B cell (primary cell): Measurements from ENCODE around the gene RPAP2. TPM values are rescaled to one million over a fixed set of nuclear protein-coding genes. Genes with fewer than 3 reads are reported as not detected.
A peak's percentile ranks its signal among the peaks of the same experiment; 100 is the strongest.

Experiments used
- ATAC-seq: fragments of 200-7000 bp; cut with Tn5 transposase; one replicate; pipeline ENCODE4 v1.10.0; 2021; ENCODE audit warnings: low read depth, mild to moderate bottlenecking, moderate number of reproducible peaks, moderate library complexity
- CTCF ChIA-PET: fragments of 350-600 bp; sonication (Branson Sonifier 250); formaldehyde crosslinking; loops from one replicate; lab custom pipeline; 2021; ENCODE audit warnings: antibody characterized with exemption, inconsistent platforms; lab: Charles Lee
- POLR2A ChIA-PET: fragments of 350-600 bp; sonication (Branson Sonifier 250); formaldehyde crosslinking; loops from one replicate; lab custom pipeline; 2021; ENCODE audit warnings: antibody characterized with exemption; lab: Charles Lee
- DNase-seq: peaks from one replicate; pipeline ENCODE4 v3.0.0; 2013
- H2AFZ ChIP-seq: 2 replicates; pipeline ENCODE4 v1.6.1; 2012; ENCODE audit warnings: mild to moderate bottlenecking, low read depth, low read length; ENCODE audit not compliant: insufficient read depth, poor library complexity, severe bottlenecking
- H3K27ac ChIP-seq, 2 donors: 1 replicate in 1 of 2; 2 replicates in 1 of 2; pipeline ENCODE4 v1.5.1; 2012 to 2013; ENCODE audit warnings: low read length in 2 of 2, mild to moderate bottlenecking in 2 of 2, moderate library complexity in 1 of 2
- H3K27me3 ChIP-seq, 4 experiments: fragments of 200-600 bp in 1 of 4; sonication (generic) in 1 of 4; replicated peaks in 1 of 4; 1 replicate in 2 of 4; 2 replicates in 2 of 4; pipeline versions ENCODE4 v1.6.1 to v1.7.0; 2013 to 2016; ENCODE audit warnings: low read length in 3 of 4, mild to moderate bottlenecking in 2 of 4, mixed read lengths in 1 of 4, moderate library complexity in 1 of 4; ENCODE audit not compliant: insufficient read depth in 4 of 4, control insufficient read depth in 3 of 4; ENCODE audit errors: control extremely low read depth in 1 of 4
- H3K36me3 ChIP-seq, 2 experiments: replicated peaks in 1 of 2; 1 replicate in 1 of 2; 2 replicates in 1 of 2; pipeline versions ENCODE4 v1.6.1 to v1.7.1; 2013; ENCODE audit warnings: low read length in 1 of 2; ENCODE audit not compliant: insufficient read depth in 2 of 2, control insufficient read depth in 1 of 2; ENCODE audit errors: control extremely low read depth in 1 of 2, extremely low read depth in 1 of 2
- H3K4me1 ChIP-seq, 2 donors: fragments of 200-600 bp in 1 of 2; sonication (generic) in 1 of 2; 1 replicate in 1 of 2; 2 replicates in 1 of 2; pipeline versions ENCODE4 v1.5.1 to v1.6.1; 2013 to 2017; ENCODE audit warnings: low read length in 2 of 2; ENCODE audit not compliant: control insufficient read depth in 2 of 2, insufficient read depth in 2 of 2
- H3K4me2 ChIP-seq: replicated peaks from 2 replicates; pipeline ENCODE3; 2012; ENCODE audit warnings: mild to moderate bottlenecking, low read depth, low read length; ENCODE audit not compliant: poor library complexity, severe bottlenecking
- H3K4me3 ChIP-seq, 5 experiments: fragments of 200-600 bp in 1 of 5; sonication (generic) in 1 of 5; 1 replicate in 3 of 5; 2 replicates in 2 of 5; pipeline versions ENCODE4 v1.5.1 to v1.7.0; 2011 to 2016; ENCODE audit warnings: low read length in 4 of 5, mild to moderate bottlenecking in 4 of 5, low read depth in 2 of 5, control low read depth in 1 of 5, moderate library complexity in 1 of 5; ENCODE audit not compliant: insufficient read depth in 1 of 5; ENCODE audit errors: control extremely low read depth in 1 of 5, extremely low read depth in 1 of 5
- H3K79me2 ChIP-seq: fragments of 200-600 bp; sonication (generic); one replicate; pipeline ENCODE4 v1.6.0; 2016; ENCODE audit warnings: low read length; ENCODE audit not compliant: control insufficient read depth, insufficient read depth
- H3K9ac ChIP-seq: fragments of 200-600 bp; sonication (generic); 2 replicates; pipeline ENCODE4 v1.6.1; 2017; ENCODE audit warnings: mild to moderate bottlenecking, low read length, moderate library complexity
- H3K9me3 ChIP-seq, 3 donors: one replicate each; pipeline versions ENCODE4 v1.6.1 to v1.7.1; 2013; ENCODE audit warnings: low read length in 2 of 3; ENCODE audit not compliant: control insufficient read depth in 2 of 3, insufficient read depth in 1 of 3; ENCODE audit errors: control extremely low read depth in 1 of 3
- H4K20me1 ChIP-seq: 2 replicates; pipeline ENCODE4 v1.6.0; 2012; ENCODE audit warnings: mild to moderate bottlenecking, low read length; ENCODE audit not compliant: insufficient read depth, control insufficient read depth, poor library complexity, severe bottlenecking
- H3K27ac Mint-ChIP-seq: one replicate; pipeline ENCODE4 v1.8.0; 2021; ENCODE audit warnings: mixed read lengths
- H3K27me3 Mint-ChIP-seq: one replicate; pipeline ENCODE4 v1.8.0; 2021; ENCODE audit warnings: mixed read lengths
- H3K4me1 Mint-ChIP-seq: one replicate; pipeline ENCODE4 v1.8.0; 2021; ENCODE audit warnings: mixed read lengths
- H3K4me3 Mint-ChIP-seq: one replicate; pipeline ENCODE4 v1.8.0; 2021; ENCODE audit warnings: mixed read lengths
- H3K9me3 Mint-ChIP-seq: one replicate; pipeline ENCODE4 v1.8.0; 2022; ENCODE audit warnings: mixed read lengths; ENCODE audit not compliant: insufficient read depth
- CTCF ChIP-seq: fragments of 200-600 bp; IDR thresholded peaks from one replicate; pipeline ENCODE4 v1.8.0; 2022; ENCODE audit warnings: antibody characterized with exemption, mild to moderate bottlenecking
- EZH2 ChIP-seq: IDR thresholded peaks from 2 replicates; pipeline ENCODE4 v1.6.1; 2012; ENCODE audit warnings: borderline replicate concordance, low read depth, mild to moderate bottlenecking, moderate library complexity, low read length; ENCODE audit not compliant: insufficient read depth, poor library complexity, severe bottlenecking
- WGBS: methylation state at CpG from one replicate; pipeline ENCODE4 v1.1.5; 2013; ENCODE audit warnings: missing lambda C conversion rate; ENCODE audit not compliant: insufficient coverage; 5-methylcytosine and 5-hydroxymethylcytosine counted together
- intact Hi-C: fragments of 100-400 bp; cut with micrococcal nuclease; formaldehyde crosslinking; loops from one replicate; pipeline ENCODE4 v1.10.0; 2022
- polyA plus RNA-seq: library from polyadenylated mRNA; depleted of rRNA; stranded (reverse); fragments of >200 nt; gene quantifications from 2 replicates; pipeline ENCODE4 v1.2.3, GENCODE V29; 2012
- total RNA-seq, 2 donors: library from RNA; stranded (reverse); fragments of 120-200 nt in 1 of 2; gene quantifications; 1 replicate in 1 of 2; 2 replicates in 1 of 2; pipeline versions ENCODE4 v1.2.3 to v1.2.4, GENCODE V29; 2013 to 2022

Gene RPAP2
- total and polyA plus RNA-seq, 2 donors (not counting 1 experiment from before 2014, with no cell fraction given) = 6.3 to 31.6 TPM

GRCh38 chr1:92307980-92308379 is 9.1 kb downstream of the RPAP2 start:
- Histone ChIP-seq H3K4me1 (no peaks in the 10 kb centered on the region), H3K27me3 (no peaks in the 10 kb centered on the region), H3K9me3 (no peaks in the 10 kb centered on the region), H3K27ac (no peak overlapping the region), H4K20me1 (no peaks in the 10 kb centered on the region), H3K4me2 (no peak overlapping the region), H3K4me3 (no peak overlapping the region), H3K79me2 (no peaks in the 10 kb centered on the region), H3K36me3 (peaks cover 11 to 43% of the 10 kb centered on the region in 2 experiments), H2AFZ (no peak overlapping the region), H3K9ac (no peak overlapping the region)
- intact Hi-C loops = no loop called here
- ChIA-PET POLR2A (no interaction called here), CTCF (interaction anchor here (1.0 to 3.5 kb wide), 5 partner anchors 9 to 510 kb away, joined by 3 to 20 read pairs (median 11); partner anchors contain the start of genes GLMN and RPAP2)
- Mint-ChIP-seq H3K9me3 (no peaks in the 10 kb centered on the region), H3K4me3 (no peak overlapping the region), H3K27ac (no peak overlapping the region), H3K4me1 (no peaks in the 10 kb centered on the region), H3K27me3 (no peaks in the 10 kb centered on the region)
- TF ChIP-seq CTCF (no peak), EZH2 (no peak)
- WGBS = 100% methylated on average over 1 of the region's 4 CpGs
- ATAC-seq = no peak
- no peak for DNase-seq

GRCh38 chr1:92310185-92310597 is 11.3 kb downstream of the RPAP2 start:
- POLR2A ChIA-PET = no interaction called here
- H3K9me3 Mint-ChIP-seq = no peaks in the 10 kb centered on the region
- ATAC-seq = no peak

More at GRCh38 chr1:92310185-92310597, 11.3 kb downstream of the RPAP2 start:
- H3K27me3 ChIP-seq = no peaks in the 10 kb centered on the region
- no peaks in the 10 kb centered on the region for H3K4me1 ChIP-seq
- no peak overlapping the region for H3K27ac ChIP-seq
- no peaks in the 10 kb centered on the region for H3K4me1 Mint-ChIP-seq
- H3K9me3 ChIP-seq = no peaks in the 10 kb centered on the region
- no peak overlapping the region for H3K27ac Mint-ChIP-seq
- peak; percentile 26 for DNase-seq
- H3K4me2 ChIP-seq = no peak overlapping the region
- no peak overlapping the region for H3K4me3 ChIP-seq
- H3K4me3 Mint-ChIP-seq = no peak overlapping the region
- TF ChIP-seq CTCF = peak; percentile 76
- TF ChIP-seq EZH2 = no peak
- H3K36me3 ChIP-seq = peaks cover 9 to 26% of the 10 kb centered on the region in 2 experiments
- H2AFZ ChIP-seq = no peak overlapping the region
- CTCF ChIA-PET = interaction anchor here (0.6 to 3.5 kb wide), 19 partner anchors 9 to 695 kb away, joined by 3 to 20 read pairs (median 4); partner anchors contain the start of genes GLMN, RPAP2 and RPL5
- H4K20me1 ChIP-seq = no peaks in the 10 kb centered on the region
- no peaks in the 10 kb centered on the region for H3K27me3 Mint-ChIP-seq
- no peaks in the 10 kb centered on the region for H3K79me2 ChIP-seq
- no peak overlapping the region for H3K9ac ChIP-seq
- intact Hi-C loops = loop anchor here (1.0 kb wide), 3 partner anchors 289 to 508 kb away; no protein-coding TSS in a partner anchor
